Sigmoid colon (tissue), 7 donors: ENCODE measurements around the gene TEAD4. TPM values are rescaled to one million over a fixed set of nuclear protein-coding genes. Genes with fewer than 3 reads are reported as not detected.

Experiments
- DNase-seq: peaks from one replicate; pipeline ENCODE4 v3.0.0-alpha.2; 2019
- H3K27ac ChIP-seq, 4 donors: fragments of 200-600 bp; sonication (generic); one replicate each; pipeline ENCODE4 v1.5.1; 2016 to 2019; ENCODE audit warnings: mild to moderate bottlenecking in 1 of 4
- H3K27me3 ChIP-seq, 3 donors: fragments of 200-600 bp; sonication (generic); one replicate each; pipeline ENCODE4 v1.5.1; 2019; ENCODE audit warnings: mild to moderate bottlenecking in 1 of 3
- H3K36me3 ChIP-seq, 4 donors: fragments of 200-600 bp; sonication (generic); one replicate each; pipeline ENCODE4 v1.5.1; 2016 to 2019
- H3K4me1 ChIP-seq, 4 donors: fragments of 200-600 bp; sonication (generic); one replicate each; pipeline ENCODE4 v1.5.1; 2017 to 2019
- H3K4me3 ChIP-seq, 4 donors: fragments of 200-600 bp; sonication (generic); one replicate each; pipeline ENCODE4 v1.5.1; 2017 to 2019; ENCODE audit warnings: mild to moderate bottlenecking in 2 of 4, moderate library complexity in 1 of 4
- H3K9me3 ChIP-seq, 4 donors: fragments of 200-600 bp in 3 of 4; sonication (generic) in 3 of 4; one replicate each; pipeline versions ENCODE4 v1.5.1 to v1.6.1; 2013 to 2019
- CTCF ChIP-seq, 4 experiments: fragments of 450-650 bp in 3 of 4; fragments of 200-600 bp in 1 of 4; IDR thresholded peaks; one replicate each; pipeline ENCODE4 v1.5.1; 2016 to 2019; ENCODE audit warnings: antibody characterized with exemption in 4 of 4, mild to moderate bottlenecking in 3 of 4, moderate library complexity in 2 of 4
- EP300 ChIP-seq, 4 donors: sonication (generic); formaldehyde crosslinking; IDR thresholded peaks; one replicate each; pipeline ENCODE4 v1.6.1; 2017; ENCODE audit warnings: antibody characterized with exemption in 4 of 4
- POLR2A ChIP-seq, 2 donors: fragments of 450-650 bp; IDR thresholded peaks; one replicate each; pipeline ENCODE4 v1.6.1; 2016; ENCODE audit warnings: antibody characterized with exemption in 2 of 2, mild to moderate bottlenecking in 2 of 2, moderate library complexity in 2 of 2
- POLR2AphosphoS5 ChIP-seq, 4 donors: sonication (generic); formaldehyde crosslinking; IDR thresholded peaks; one replicate each; pipeline ENCODE4 v1.6.1; 2017; ENCODE audit warnings: antibody characterized with exemption in 4 of 4
- WGBS, 2 donors: extraction: QIAGEN DNeasy Blood & Tissue Kit; methylation state at CpG; one replicate each; pipeline ENCODE4 v1.1.7; 2013; 5-methylcytosine and 5-hydroxymethylcytosine counted together
- intact Hi-C: fragments of 100-400 bp; cut with DNase I; formaldehyde crosslinking; loops from one replicate; pipeline ENCODE4 v1.15.1; 2023
- polyA plus RNA-seq, 3 donors: library from polyadenylated mRNA; stranded (reverse); fragments of 200-250 nt; gene quantifications; one replicate each; pipeline ENCODE4 v1.2.3, GENCODE V29; 2013
- total RNA-seq, 4 donors: library from RNA; depleted of rRNA; stranded (reverse); fragments of >200 nt; gene quantifications; one replicate each; pipeline ENCODE4 v1.1.0, GENCODE V29; 2016
- donor health status: healthy with polysubstance abuse.
- donor health status: Bipolar disorder and iron deficiency.
- donor health status: healthy.

Gene TEAD4
- total and polyA plus RNA-seq, 7 donors, result 1.6 to 31.2 (median 3.8) TPM

- H3K4me1 ChIP-seq, result no peaks in the 10 kb centered on the region
- peak overlapping the region in 1 of 4 donors; percentile 32 for H3K27ac ChIP-seq
- H3K9me3 ChIP-seq, result no peaks in the 10 kb centered on the region
- intact Hi-C loops, result no loop called here
- no peak for DNase-seq
- WGBS, 2 donors, result 93 to 95% methylated on average over 5 of the region's 5 CpGs
- no peak overlapping the region for H3K4me3 ChIP-seq
- H3K27me3 ChIP-seq, result no peaks in the 10 kb centered on the region
- peaks cover 0 to 7% (median 2%) of the 10 kb centered on the region in 4 donors for H3K36me3 ChIP-seq
- no peak for TF ChIP-seq CTCF (IDR thresholded peaks at IDR 0.05)
Measured at GRCh38 chr12:3083921-3084347, 124.7 kb downstream of the TEAD4 start.

GRCh38 chr12:3084742-3085141, 125.5 kb downstream of the TEAD4 start:
- peaks cover 0 to 7% (median 2%) of the 10 kb centered on the region in 4 donors for H3K36me3 ChIP-seq
- no peaks in the 10 kb centered on the region for H3K9me3 ChIP-seq
- H3K27ac ChIP-seq, result no peak overlapping the region
- DNase-seq, result no peak
- no peaks in the 10 kb centered on the region for H3K4me1 ChIP-seq
- no peak overlapping the region for H3K4me3 ChIP-seq
- TF ChIP-seq POLR2A (IDR thresholded peaks at IDR 0.05), result no peak
- no peak for TF ChIP-seq POLR2AphosphoS5 (IDR thresholded peaks at IDR 0.05)
- TF ChIP-seq CTCF (IDR thresholded peaks at IDR 0.05), result no peak
- no peak for TF ChIP-seq EP300 (IDR thresholded peaks at IDR 0.05)
- H3K27me3 ChIP-seq, result no peaks in the 10 kb centered on the region
- intact Hi-C loops, result no loop called here
- 93 to 96% methylated on average over 12 of the region's 12 CpGs for WGBS, 2 donors

GRCh38 chr12:3085341-3086139, 126.3 kb downstream of the TEAD4 start:
- peaks cover 0 to 7% (median 2%) of the 10 kb centered on the region in 4 donors for H3K36me3 ChIP-seq
- H3K27ac ChIP-seq, result no peak overlapping the region
- H3K27me3 ChIP-seq, result no peaks in the 10 kb centered on the region
- H3K9me3 ChIP-seq, result no peaks in the 10 kb centered on the region
- DNase-seq, result no peak
- 46 to 65% methylated on average over 19 of the region's 19 CpGs for WGBS, 2 donors
- TF ChIP-seq CTCF (IDR thresholded peaks at IDR 0.05), result no peak
- no peak for TF ChIP-seq EP300 (IDR thresholded peaks at IDR 0.05)
- TF ChIP-seq POLR2AphosphoS5 (IDR thresholded peaks at IDR 0.05), result no peak
- TF ChIP-seq POLR2A (IDR thresholded peaks at IDR 0.05), result no peak
- no peak overlapping the region for H3K4me3 ChIP-seq
- intact Hi-C loops, result no loop called here
- no peaks in the 10 kb centered on the region for H3K4me1 ChIP-seq

DNA sequence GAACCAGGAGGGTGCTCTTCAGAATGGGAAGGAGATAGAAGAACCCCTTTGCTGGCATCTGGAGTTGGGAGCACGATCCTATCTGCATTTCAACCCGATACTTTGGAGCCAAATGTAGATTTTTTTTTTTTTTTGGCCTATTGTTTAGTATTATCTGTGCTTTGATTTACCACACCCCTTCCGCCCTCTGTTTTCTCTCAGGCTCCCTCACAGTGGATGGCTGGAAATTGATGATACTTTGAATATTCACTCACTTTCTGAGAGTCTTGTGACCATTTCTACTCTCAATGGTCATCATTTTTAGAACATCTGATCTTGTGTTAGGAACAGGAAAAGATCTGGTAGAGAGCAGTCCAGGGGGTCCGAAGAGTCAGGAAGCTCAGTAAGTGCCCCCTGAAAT, 127.0 kb downstream of the TEAD4 start:
- Histone ChIP-seq H3K27me3 (no peaks in the 10 kb centered on the region), H3K4me1 (no peaks in the 10 kb centered on the region), H3K36me3 (peaks cover 0 to 7% (median 2%) of the 10 kb centered on the region in 4 donors), H3K4me3 (no peak overlapping the region), H3K27ac (no peak overlapping the region), H3K9me3 (no peaks in the 10 kb centered on the region)
- WGBS, 2 donors, result 83 to 89% methylated on average over 4 of the region's 4 CpGs
- no peak for DNase-seq
- TF ChIP-seq EP300 (IDR thresholded peaks at IDR 0.05) (no peak), CTCF (IDR thresholded peaks at IDR 0.05) (no peak), POLR2AphosphoS5 (IDR thresholded peaks at IDR 0.05) (no peak), POLR2A (IDR thresholded peaks at IDR 0.05) (no peak)
- intact Hi-C loops, result no loop called here
